ENCODE measurements around the gene SCIMP.
A peak's percentile ranks its signal among the peaks of the same experiment; 100 is the strongest.

Gene SCIMP

DNA sequence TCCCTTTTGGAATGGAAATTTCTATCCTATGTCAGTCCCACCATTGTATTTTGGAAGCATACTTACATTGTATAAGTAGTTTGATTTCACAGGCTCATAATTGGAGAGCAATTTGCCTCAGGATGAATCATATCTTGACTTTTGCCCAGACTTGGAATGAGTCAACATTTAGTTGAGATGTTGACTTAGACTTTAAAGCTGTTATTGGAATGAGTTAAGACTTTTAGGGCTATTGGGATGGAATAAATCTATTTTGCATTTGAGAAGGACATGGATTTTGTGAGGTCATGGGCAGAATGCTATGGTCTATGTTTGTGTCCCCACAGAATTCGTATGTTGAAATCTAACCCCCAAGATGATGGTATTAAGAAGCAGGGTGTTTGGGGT lies 30.8 kb downstream of the SCIMP start:
- DNase-seq (ENCODE audit: low read depth) = no peak
- no peak for TF ChIP-seq CTCF (IDR thresholded peaks at IDR 0.05; ENCODE audit: low read depth, low read length, missing control alignments)
- no peak overlapping the region for H3K4me3 ChIP-seq (ENCODE audit: low read depth, low read length)

- no peak overlapping the region for H3K4me3 ChIP-seq (ENCODE audit: low read depth, low read length)
- TF ChIP-seq CTCF (IDR thresholded peaks at IDR 0.05; ENCODE audit: low read depth, low read length, missing control alignments) = no peak
- no peak for DNase-seq (ENCODE audit: low read depth)
These were observed 31.3 kb downstream of the SCIMP start for GRCh38 chr17:5203178-5203907.

GRCh38 chr17:5201011-5201410 lies 33.6 kb downstream of the SCIMP start:
- TF ChIP-seq CTCF (IDR thresholded peaks at IDR 0.05; ENCODE audit: low read depth, low read length, missing control alignments) = no peak
- no peak overlapping the region for H3K4me3 ChIP-seq (ENCODE audit: low read depth, low read length)
- DNase-seq (ENCODE audit: low read depth) = no peak

- TF ChIP-seq CTCF (IDR thresholded peaks at IDR 0.05; ENCODE audit: low read depth, low read length, missing control alignments) = no peak
- no peak overlapping the region for H3K4me3 ChIP-seq (ENCODE audit: low read depth, low read length)
- peak; percentile 62 for DNase-seq (ENCODE audit: low read depth)
These were observed 34.3 kb downstream of the SCIMP start for GRCh38 chr17:5200360-5200759.

- no peak for DNase-seq (ENCODE audit: low read depth)
- H3K4me3 ChIP-seq (ENCODE audit: low read depth, low read length) = no peak overlapping the region
- peak; percentile 16 for TF ChIP-seq CTCF (IDR thresholded peaks at IDR 0.05; ENCODE audit: low read depth, low read length, missing control alignments)
These were observed 36.2 kb downstream of the SCIMP start for GRCh38 chr17:5198472-5198871.

- no peak overlapping the region for H3K4me3 ChIP-seq (ENCODE audit: low read depth, low read length)
- DNase-seq (ENCODE audit: low read depth) = no peak
- TF ChIP-seq CTCF (IDR thresholded peaks at IDR 0.05; ENCODE audit: low read depth, low read length, missing control alignments) = no peak
These were observed 40.3 kb downstream of the SCIMP start for GRCh38 chr17:5194346-5194745.

All from GM12864 (cell line).